HepG2 (cell line): ENCODE data around the gene CSTB. TPM values are rescaled to one million over a fixed set of nuclear protein-coding genes. Genes with fewer than 3 reads are reported as not detected.

Experiments
- ELF3 ChIP-seq: IDR thresholded peaks from 2 replicates; pipeline ENCODE4 v1.6.1; 2016; ENCODE audit warnings: missing genetic modification reagents, missing compliant biosample characterization
- NAIF1 ChIP-seq: sonication (generic); formaldehyde crosslinking; IDR thresholded peaks from 2 replicates; pipeline ENCODE4 v1.5.0; 2020; ENCODE audit warnings: mild to moderate bottlenecking, missing genetic modification reagents, borderline replicate concordance
- NBN ChIP-seq: fragments of 450-650 bp; conservative IDR thresholded peaks from 2 replicates; pipeline ENCODE4 v1.6.1; 2017
- PRPF4 ChIP-seq: fragments of 200-400 bp; formaldehyde crosslinking; IDR thresholded peaks from 2 replicates; pipeline ENCODE4 v1.6.1; 2016; ENCODE audit warnings: low read length, low read depth; ENCODE audit not compliant: poor library complexity, severe bottlenecking
- RXRA ChIP-seq: sonication (generic); formaldehyde crosslinking; IDR thresholded peaks from 2 replicates; pipeline ENCODE4 v1.5.1; 2020; ENCODE audit warnings: missing genetic modification reagents
- SMYD3 ChIP-seq: sonication (generic); formaldehyde crosslinking; IDR thresholded peaks from 2 replicates; pipeline ENCODE4 v1.8.1; 2023; ENCODE audit warnings: mild to moderate bottlenecking, missing genetic modification reagents
- SRF ChIP-seq: IDR thresholded peaks from 2 replicates; pipeline ENCODE4 v1.6.1; 2011; ENCODE audit warnings: mild to moderate bottlenecking, low read depth, low read length, moderate library complexity
- TAF15 ChIP-seq: fragments of 200-400 bp; formaldehyde crosslinking; IDR thresholded peaks from one replicate; pipeline ENCODE4 v1.6.1; 2018; ENCODE audit warnings: mild to moderate bottlenecking, low read depth, low read length; ENCODE audit not compliant: poor library complexity, severe bottlenecking
- TMF1 ChIP-seq: sonication (generic); formaldehyde crosslinking; IDR thresholded peaks from 2 replicates; pipeline ENCODE4 v1.8.1; 2022; ENCODE audit warnings: low read depth, missing genetic modification reagents
- XBP1 ChIP-seq: sonication (generic); formaldehyde crosslinking; IDR thresholded peaks from 2 replicates; pipeline ENCODE4 v1.5.0; 2020; ENCODE audit warnings: missing genetic modification reagents
- ZNF234 ChIP-seq: sonication (generic); formaldehyde crosslinking; conservative IDR thresholded peaks from 2 replicates; pipeline ENCODE4 v1.5.1; 2020; ENCODE audit warnings: mild to moderate bottlenecking, missing genetic modification reagents
- ZNF263 ChIP-seq: sonication (generic); formaldehyde crosslinking; IDR thresholded peaks from 2 replicates; pipeline ENCODE4 v1.4.0; 2020; ENCODE audit warnings: missing genetic modification reagents
- ZNF777 ChIP-seq: sonication (generic); formaldehyde crosslinking; IDR thresholded peaks from 2 replicates; pipeline ENCODE4 v1.4.0; 2020; ENCODE audit warnings: missing genetic modification reagents
- ZSCAN30 ChIP-seq: sonication (generic); formaldehyde crosslinking; IDR thresholded peaks from 2 replicates; pipeline ENCODE4 v1.5.0; 2020; ENCODE audit warnings: mild to moderate bottlenecking, missing genetic modification reagents
- polyA plus RNA-seq, 8 experiments: library from polyadenylated mRNA; depleted of rRNA in 3 of 8; stranded (reverse) in 7 of 8; unstranded in 1 of 8; fragments of >200 nt; fragmentation: Illumina TruSeq in 4 of 8; extraction: Trizol in 4 of 8; gene quantifications; 2 replicates each; pipeline versions ENCODE4 v1.2.1 to v1.2.3, GENCODE V29; 2011 to 2016; ENCODE audit warnings: low read depth in 4 of 8, missing spikeins in 1 of 8, mixed read lengths in 1 of 8; ENCODE audit not compliant: insufficient read depth in 1 of 8
- total RNA-seq, 5 experiments: library from RNA; depleted of rRNA; stranded (reverse); fragments of >200 nt; fragmentation: Illumina TruSeq; extraction: Trizol; gene quantifications; 2 replicates each; pipeline ENCODE4 v1.2.3, GENCODE V29; 2016; ENCODE audit warnings: low read depth in 1 of 5
- TF ChIP-seq, protein P1 (sequence below): sonication (generic); formaldehyde crosslinking; IDR thresholded peaks from 2 replicates; pipeline ENCODE4 v1.8.0; 2022; ENCODE audit warnings: mild to moderate bottlenecking, missing genetic modification reagents; ENCODE audit not compliant: insufficient replicate concordance
- TF ChIP-seq, protein P2 (sequence below), 2 experiments: sonication (generic) in 1 of 2; formaldehyde crosslinking in 1 of 2; IDR thresholded peaks; 2 replicates each; pipeline versions ENCODE4 v1.5.1 to v1.6.1; 2011 to 2020; ENCODE audit warnings: borderline replicate concordance in 1 of 2, low read depth in 1 of 2, low read length in 1 of 2, mild to moderate bottlenecking in 1 of 2, missing genetic modification reagents in 1 of 2, moderate library complexity in 1 of 2
- TF ChIP-seq, protein P3 (sequence below): sonication (generic); formaldehyde crosslinking; IDR thresholded peaks from 2 replicates; pipeline ENCODE4 v1.4.0; 2020; ENCODE audit warnings: missing genetic modification reagents, borderline replicate concordance

The CSTB gene
- total and polyA plus RNA-seq, 2 of the 13 experiments (the other 11 are each of a cell fraction or from before 2014, with no cell fraction given) = 11.7 to 94.1 TPM

DNA sequence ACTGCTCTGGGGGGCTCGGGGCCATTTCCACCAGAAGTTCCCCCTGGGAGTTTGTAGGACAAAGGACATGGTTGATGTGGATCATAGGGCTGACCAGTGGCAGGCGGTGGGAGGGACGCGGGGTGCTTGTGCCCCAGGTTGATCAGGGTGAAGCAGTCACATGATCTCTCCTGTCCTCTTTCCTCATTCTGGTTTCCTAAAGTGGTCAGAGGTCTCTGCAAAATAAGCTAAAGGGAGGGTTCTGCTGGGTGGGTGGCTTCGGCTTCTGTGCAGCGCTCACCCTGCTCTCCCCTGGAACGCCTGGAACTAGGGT is 48.0 kb downstream of the CSTB start (continued):
- no peak for TF ChIP-seq TAF15
- no peak for TF ChIP-seq ZNF234 (CRISPR knock-in tag)
- no peak for TF ChIP-seq SMYD3 (CRISPR knock-in tag)
- no peak for TF ChIP-seq XBP1 (CRISPR knock-in tag)
- 0 out of 2 replicates have a peak, but pooled peaks have one; percentile 88 for TF ChIP-seq ZSCAN30
- peak; percentile 62; the same call in 1 of the 2 replicates for TF ChIP-seq NAIF1
- no peak for TF ChIP-seq ELF3 (CRISPR knock-in tag)
- TF ChIP-seq, protein P1, sequence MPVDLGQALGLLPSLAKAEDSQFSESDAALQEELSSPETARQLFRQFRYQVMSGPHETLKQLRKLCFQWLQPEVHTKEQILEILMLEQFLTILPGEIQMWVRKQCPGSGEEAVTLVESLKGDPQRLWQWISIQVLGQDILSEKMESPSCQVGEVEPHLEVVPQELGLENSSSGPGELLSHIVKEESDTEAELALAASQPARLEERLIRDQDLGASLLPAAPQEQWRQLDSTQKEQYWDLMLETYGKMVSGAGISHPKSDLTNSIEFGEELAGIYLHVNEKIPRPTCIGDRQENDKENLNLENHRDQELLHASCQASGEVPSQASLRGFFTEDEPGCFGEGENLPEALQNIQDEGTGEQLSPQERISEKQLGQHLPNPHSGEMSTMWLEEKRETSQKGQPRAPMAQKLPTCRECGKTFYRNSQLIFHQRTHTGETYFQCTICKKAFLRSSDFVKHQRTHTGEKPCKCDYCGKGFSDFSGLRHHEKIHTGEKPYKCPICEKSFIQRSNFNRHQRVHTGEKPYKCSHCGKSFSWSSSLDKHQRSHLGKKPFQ = peak; percentile 4
- no peak for TF ChIP-seq RXRA (CRISPR knock-in tag)
- TF ChIP-seq PRPF4 = no peak
- no peak for TF ChIP-seq TMF1
- no peak for TF ChIP-seq SRF
- TF ChIP-seq ZNF777 (CRISPR knock-in tag) = no peak
- no peak for TF ChIP-seq ZNF263 (CRISPR knock-in tag)
- TF ChIP-seq, protein P2, sequence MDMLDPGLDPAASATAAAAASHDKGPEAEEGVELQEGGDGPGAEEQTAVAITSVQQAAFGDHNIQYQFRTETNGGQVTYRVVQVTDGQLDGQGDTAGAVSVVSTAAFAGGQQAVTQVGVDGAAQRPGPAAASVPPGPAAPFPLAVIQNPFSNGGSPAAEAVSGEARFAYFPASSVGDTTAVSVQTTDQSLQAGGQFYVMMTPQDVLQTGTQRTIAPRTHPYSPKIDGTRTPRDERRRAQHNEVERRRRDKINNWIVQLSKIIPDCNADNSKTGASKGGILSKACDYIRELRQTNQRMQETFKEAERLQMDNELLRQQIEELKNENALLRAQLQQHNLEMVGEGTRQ (IDR thresholded peaks at IDR 0.05; ENCODE audit: low read depth, low read length) = no peak
- TF ChIP-seq, protein P2 (CRISPR knock-in tag; IDR thresholded peaks at IDR 0.05; ENCODE audit: borderline replicate concordance) = peak; percentile 77; the same call in 1 of the 2 replicates
- TF ChIP-seq NBN = no peak
- TF ChIP-seq, protein P3, sequence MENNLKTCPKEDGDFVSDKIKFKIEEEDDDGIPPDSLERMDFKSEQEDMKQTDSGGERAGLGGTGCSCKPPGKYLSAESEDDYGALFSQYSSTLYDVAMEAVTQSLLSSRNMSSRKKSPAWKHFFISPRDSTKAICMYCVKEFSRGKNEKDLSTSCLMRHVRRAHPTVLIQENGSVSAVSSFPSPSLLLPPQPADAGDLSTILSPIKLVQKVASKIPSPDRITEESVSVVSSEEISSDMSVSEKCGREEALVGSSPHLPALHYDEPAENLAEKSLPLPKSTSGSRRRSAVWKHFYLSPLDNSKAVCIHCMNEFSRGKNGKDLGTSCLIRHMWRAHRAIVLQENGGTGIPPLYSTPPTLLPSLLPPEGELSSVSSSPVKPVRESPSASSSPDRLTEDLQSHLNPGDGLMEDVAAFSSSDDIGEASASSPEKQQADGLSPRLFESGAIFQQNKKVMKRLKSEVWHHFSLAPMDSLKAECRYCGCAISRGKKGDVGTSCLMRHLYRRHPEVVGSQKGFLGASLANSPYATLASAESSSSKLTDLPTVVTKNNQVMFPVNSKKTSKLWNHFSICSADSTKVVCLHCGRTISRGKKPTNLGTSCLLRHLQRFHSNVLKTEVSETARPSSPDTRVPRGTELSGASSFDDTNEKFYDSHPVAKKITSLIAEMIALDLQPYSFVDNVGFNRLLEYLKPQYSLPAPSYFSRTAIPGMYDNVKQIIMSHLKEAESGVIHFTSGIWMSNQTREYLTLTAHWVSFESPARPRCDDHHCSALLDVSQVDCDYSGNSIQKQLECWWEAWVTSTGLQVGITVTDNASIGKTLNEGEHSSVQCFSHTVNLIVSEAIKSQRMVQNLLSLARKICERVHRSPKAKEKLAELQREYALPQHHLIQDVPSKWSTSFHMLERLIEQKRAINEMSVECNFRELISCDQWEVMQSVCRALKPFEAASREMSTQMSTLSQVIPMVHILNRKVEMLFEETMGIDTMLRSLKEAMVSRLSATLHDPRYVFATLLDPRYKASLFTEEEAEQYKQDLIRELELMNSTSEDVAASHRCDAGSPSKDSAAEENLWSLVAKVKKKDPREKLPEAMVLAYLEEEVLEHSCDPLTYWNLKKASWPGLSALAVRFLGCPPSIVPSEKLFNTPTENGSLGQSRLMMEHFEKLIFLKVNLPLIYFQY = no peak
